ENCODE results near the gene SPINK7.
"Not testable (repeated sequence)": the region's sequence is repeated elsewhere in the genome, so short reads cannot be mapped to it uniquely, and the experiment has no call there.

The SPINK7 gene

DNA sequence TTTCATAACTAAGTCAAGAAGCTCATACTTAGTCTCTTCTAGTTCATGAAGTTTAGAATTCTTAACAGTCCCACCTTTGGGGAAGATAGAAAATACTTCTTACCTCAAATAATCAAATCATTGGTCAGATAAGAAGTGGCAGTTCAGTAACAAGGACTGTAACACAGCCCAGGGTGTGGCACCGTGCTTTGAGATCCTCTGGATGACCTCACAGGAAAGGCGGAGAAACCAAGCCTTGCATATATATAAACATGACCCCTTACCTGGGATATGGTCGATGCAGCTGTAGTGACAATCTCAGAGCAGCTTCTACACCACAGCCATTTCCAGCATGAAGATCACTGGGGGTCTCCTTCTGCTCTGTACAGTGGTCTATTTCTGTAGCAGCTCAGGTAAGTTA lies at the start of gene SPINK7:
TSS of gene SPINK7 (plus strand) at position 271 of the 400 bp plus-strand sequence. CDS start at position 332, 61 bp downstream.
- ATAC-seq: no peak
- Mint-ChIP-seq H3K27ac (peak within 1 kb of the TSS in 1 of 2 donors; percentile 13), H3K9me3 (peaks cover 13 to 17% of the 10 kb centered on the region in 2 donors), H3K27me3 (peaks cover 8% of the 10 kb centered on the region), H3K4me3 (no peak within 1 kb of the TSS), H3K4me1 (no peaks in the 10 kb centered on the region)
- DNase-seq: no peak

DNA sequence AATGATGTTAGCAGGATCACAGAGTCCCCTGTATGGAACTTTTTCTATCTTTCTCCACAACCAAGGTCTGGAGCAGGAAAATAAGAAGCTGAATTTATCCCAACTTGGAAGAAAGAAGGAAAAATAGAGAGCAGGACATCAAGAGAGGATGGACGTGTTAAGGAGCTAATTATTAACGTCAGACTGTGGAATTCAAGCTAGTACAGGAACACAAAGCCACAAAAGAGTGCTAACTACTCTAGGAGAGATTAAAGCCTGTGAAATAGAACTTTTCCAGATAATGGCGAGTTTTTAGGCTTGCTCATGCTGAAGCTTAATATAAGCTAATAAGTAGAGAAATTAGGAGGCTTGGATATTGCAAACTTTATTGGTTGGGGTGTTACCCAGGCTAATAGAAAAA lies 44.3 kb upstream of the SPINK7 start:
- H3K27ac Mint-ChIP-seq: no peak overlapping the region

GRCh38 chr5:148268566-148268965 lies 43.7 kb upstream of the SPINK7 start, which contains the start of gene SPINK13:
Gene SPINK13 (plus strand): TSS chr5:148268794. CDS start chr5:148270073, 1,279 bp downstream.
- Mint-ChIP-seq H3K27ac (no peak within 1 kb of the TSS), H3K9me3 (peaks cover 0 to 7% of the 10 kb centered on the region in 2 donors), H3K4me3 (no peak within 1 kb of the TSS), H3K27me3 (no peaks in the 10 kb centered on the region), H3K4me1 (no peaks in the 10 kb centered on the region)
- DNase-seq: no peak
- ATAC-seq: no peak

More for the DNA sequence above, 44.3 kb upstream of the SPINK7 start:
- H3K4me1 Mint-ChIP-seq: no peaks in the 10 kb centered on the region
- H3K9me3 Mint-ChIP-seq: peaks cover 0 to 7% of the 10 kb centered on the region in 2 donors
- H3K4me3 Mint-ChIP-seq: no peak overlapping the region
- no peak for ATAC-seq
- no peak for DNase-seq
- no peaks in the 10 kb centered on the region for H3K27me3 Mint-ChIP-seq

GRCh38 chr5:148275129-148275528 lies 37.1 kb upstream of the SPINK7 start:
- not testable (repeated sequence) for DNase-seq, H3K4me3 Mint-ChIP-seq, ATAC-seq, H3K27ac Mint-ChIP-seq, H3K4me1 Mint-ChIP-seq
- Mint-ChIP-seq H3K9me3 (peaks cover 11 to 43% of the 10 kb centered on the region in 2 donors), H3K27me3 (peaks cover 15% of the 10 kb centered on the region)

DNA sequence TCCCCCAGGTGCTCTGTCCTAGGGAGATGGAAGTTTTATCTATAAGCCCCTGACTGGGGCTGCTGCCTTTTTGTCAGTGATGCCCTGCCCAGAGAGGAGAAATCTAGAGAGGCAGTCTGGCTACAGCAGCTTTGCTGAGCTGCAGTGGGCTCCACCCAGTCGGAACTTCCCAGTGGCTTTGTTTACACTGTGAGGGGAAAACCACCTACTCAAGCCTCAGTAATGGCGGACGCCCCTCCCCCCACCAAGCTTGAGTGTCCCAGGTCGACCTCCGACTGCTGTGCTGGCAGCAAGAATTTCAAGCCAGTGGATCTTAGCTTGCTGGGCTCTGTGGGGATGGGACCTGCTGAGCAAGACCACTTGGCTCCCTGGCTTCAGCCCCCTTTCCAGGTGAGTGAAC lies 31.3 kb upstream of the SPINK7 start:
- H3K9me3 Mint-ChIP-seq: peaks cover 11 to 48% of the 10 kb centered on the region in 2 donors
- not testable (repeated sequence) for H3K27ac Mint-ChIP-seq

DNA sequence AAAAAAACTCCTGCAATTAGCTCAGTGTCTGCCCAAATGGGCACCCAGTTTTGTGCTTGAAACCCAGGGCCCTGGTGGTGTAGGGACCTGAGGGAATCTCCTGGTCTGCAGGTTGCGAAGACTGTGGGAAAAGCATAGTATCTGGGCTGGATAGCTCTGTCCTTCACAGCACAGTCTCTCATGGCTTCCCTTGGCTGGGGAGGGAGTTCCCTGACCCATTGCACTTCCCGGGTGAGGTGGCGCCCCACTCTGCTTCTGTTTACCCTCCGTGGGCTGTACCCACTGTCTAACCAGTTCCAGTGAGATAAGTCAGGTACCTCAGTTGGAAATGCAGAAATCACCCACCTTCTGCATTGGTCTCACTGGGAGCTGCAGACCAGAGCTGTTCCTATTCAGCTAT lies 30.9 kb upstream of the SPINK7 start:
- H3K4me3 Mint-ChIP-seq: peak overlapping the region in 1 of 2 donors; percentile 38
- H3K27ac Mint-ChIP-seq: peak overlapping the region in 1 of 2 donors; percentile 43
- not testable (repeated sequence) for H3K4me1 Mint-ChIP-seq

More for the DNA sequence above, 31.3 kb upstream of the SPINK7 start:
- Mint-ChIP-seq H3K27me3 (peaks cover 18% of the 10 kb centered on the region), H3K4me3 (peak overlapping the region in 1 of 2 donors; percentile 38)
- ATAC-seq, H3K4me1 Mint-ChIP-seq: not testable (repeated sequence)
- peak in 1 of 2 donors; percentile 36 for DNase-seq

DNA sequence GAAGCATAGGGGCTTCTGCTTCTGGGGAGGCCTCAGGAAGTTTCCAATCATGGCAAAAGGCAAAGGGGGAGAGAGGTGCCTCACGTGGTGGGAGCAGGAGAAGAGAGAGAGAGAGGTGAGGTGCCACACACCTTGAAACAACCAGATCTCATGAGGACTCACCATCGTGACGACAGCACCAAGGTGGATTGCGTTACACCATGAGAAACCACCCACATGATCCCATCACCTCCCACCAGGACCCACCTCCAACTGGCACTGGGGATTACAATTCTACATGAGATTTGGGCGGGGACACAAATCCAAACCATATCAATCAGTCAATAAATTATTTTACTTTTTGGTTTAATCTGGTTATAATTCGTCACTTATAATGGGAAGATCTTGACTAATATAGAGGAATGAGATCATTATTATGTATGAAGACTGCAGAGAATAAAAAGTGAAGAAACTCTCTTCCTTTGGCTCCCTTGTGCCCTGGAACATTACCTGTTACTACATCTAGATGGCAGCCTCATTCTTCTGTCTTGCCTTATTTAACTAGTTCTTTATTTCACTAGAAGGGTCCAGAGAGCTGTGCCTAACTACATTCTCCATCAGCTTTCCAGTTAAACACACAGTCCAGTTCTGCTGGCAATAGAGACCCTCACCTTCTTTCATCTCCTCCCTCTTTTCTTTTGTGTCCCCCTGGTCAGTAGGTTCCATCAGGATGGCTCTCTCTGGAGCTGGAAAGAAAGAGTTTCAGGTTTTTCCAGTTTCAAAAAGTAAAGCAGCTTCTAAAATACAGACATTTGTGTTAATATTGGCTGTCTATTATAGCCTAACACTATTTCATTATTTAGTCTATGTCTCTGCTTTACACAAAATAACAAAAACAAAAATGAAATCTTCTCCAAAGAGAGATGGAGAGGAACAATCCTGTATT lies 21.7 kb upstream of the SPINK7 start:
- Mint-ChIP-seq H3K4me3 (no peak overlapping the region), H3K27ac (peak overlapping the region; percentile 13 to 37), H3K27me3 (no peaks in the 10 kb centered on the region), H3K4me1 (no peaks in the 10 kb centered on the region), H3K9me3 (no peaks in the 10 kb centered on the region)
- DNase-seq: no peak
- ATAC-seq: no peak

More for the DNA sequence above, 30.9 kb upstream of the SPINK7 start:
- ATAC-seq, DNase-seq: not testable (repeated sequence)
- Mint-ChIP-seq H3K27me3 (peaks cover 18% of the 10 kb centered on the region), H3K9me3 (peaks cover 11 to 48% of the 10 kb centered on the region in 2 donors)

DNA sequence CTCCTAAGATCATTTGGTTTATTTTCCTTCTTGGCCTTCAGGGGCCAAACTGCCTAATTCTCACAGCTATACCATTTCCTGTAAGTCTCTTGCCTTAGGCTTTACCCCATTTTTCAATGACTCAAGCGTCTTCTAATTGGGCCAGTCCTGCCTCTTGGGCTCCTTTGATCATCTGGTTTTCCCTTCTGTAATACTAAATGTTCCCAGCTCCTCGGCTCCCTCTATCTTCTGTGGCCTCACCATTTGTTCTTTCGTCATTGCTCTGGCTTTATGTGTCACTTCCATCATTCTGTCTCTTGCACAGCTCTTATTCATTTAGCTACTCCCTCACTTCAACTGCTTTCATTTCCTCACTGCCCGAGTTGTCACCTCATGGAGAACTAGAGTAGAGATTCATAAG lies 14.5 kb upstream of the SPINK7 start:
- Mint-ChIP-seq H3K9me3 (no peaks in the 10 kb centered on the region), H3K27me3 (no peaks in the 10 kb centered on the region)
- no peak for ATAC-seq

GRCh38 chr5:148306446-148306845 lies 5.8 kb upstream of the SPINK7 start:
- Mint-ChIP-seq H3K27me3 (peaks cover 8% of the 10 kb centered on the region), H3K4me3 (no peak overlapping the region), H3K27ac (no peak overlapping the region), H3K4me1 (no peaks in the 10 kb centered on the region), H3K9me3 (peaks cover 13 to 17% of the 10 kb centered on the region in 2 donors)
- ATAC-seq: no peak
- DNase-seq: no peak

More for the DNA sequence above, 14.5 kb upstream of the SPINK7 start:
- no peak for DNase-seq
- Mint-ChIP-seq H3K4me1 (no peaks in the 10 kb centered on the region), H3K27ac (no peak overlapping the region), H3K4me3 (no peak overlapping the region)

GRCh38 chr5:148309019-148309418 lies 3.2 kb upstream of the SPINK7 start:
- no peaks in the 10 kb centered on the region for H3K4me1 Mint-ChIP-seq
- peaks cover 13 to 17% of the 10 kb centered on the region in 2 donors for H3K9me3 Mint-ChIP-seq
- no peak overlapping the region for H3K4me3 Mint-ChIP-seq
- ATAC-seq (no peak), DNase-seq (no peak)
- H3K27me3 Mint-ChIP-seq: peaks cover 8% of the 10 kb centered on the region
- no peak overlapping the region for H3K27ac Mint-ChIP-seq

GRCh38 chr5:148309746-148310145 lies 2.5 kb upstream of the SPINK7 start:
- Mint-ChIP-seq H3K9me3 (peaks cover 13 to 17% of the 10 kb centered on the region in 2 donors), H3K27ac (no peak overlapping the region), H3K4me3 (no peak overlapping the region), H3K4me1 (no peaks in the 10 kb centered on the region), H3K27me3 (peaks cover 8% of the 10 kb centered on the region)
- ATAC-seq (no peak), DNase-seq (no peak)

- Mint-ChIP-seq H3K4me3 (no peak overlapping the region), H3K27ac (no peak overlapping the region), H3K27me3 (peaks cover 8% of the 10 kb centered on the region), H3K4me1 (no peaks in the 10 kb centered on the region), H3K9me3 (peaks cover 13 to 17% of the 10 kb centered on the region in 2 donors)
- ATAC-seq (no peak), DNase-seq (no peak)
These were observed 739 bp upstream of the SPINK7 start for GRCh38 chr5:148311484-148311883.

DNA sequence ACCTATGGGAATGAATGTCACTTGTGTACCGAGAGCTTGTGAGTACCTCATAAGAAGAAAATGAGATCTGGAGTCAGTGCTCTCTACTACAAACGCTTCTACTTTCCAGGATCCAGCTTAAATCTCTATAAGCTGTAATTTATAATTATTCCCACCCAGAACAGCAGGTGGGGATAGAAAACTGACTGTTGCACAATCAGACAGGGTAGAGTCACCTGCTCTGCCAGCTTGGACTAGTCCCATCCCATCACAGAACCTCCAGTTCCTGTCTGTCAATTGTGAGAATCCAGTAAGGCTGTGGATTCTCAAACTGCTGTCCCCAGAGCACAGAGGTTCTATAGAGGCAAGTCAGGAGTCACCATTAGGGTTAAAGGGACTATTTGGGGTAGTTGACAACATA lies 2.0 kb downstream of the SPINK7 start:
- H3K9me3 Mint-ChIP-seq: peaks cover 6 to 8% of the 10 kb centered on the region in 2 donors
- no peaks in the 10 kb centered on the region for H3K4me1 Mint-ChIP-seq
- no peak overlapping the region for H3K27ac Mint-ChIP-seq
- DNase-seq (no peak), ATAC-seq (no peak)
- H3K4me3 Mint-ChIP-seq: no peak overlapping the region
- H3K27me3 Mint-ChIP-seq: peaks cover under 1% of the 10 kb centered on the region

DNA sequence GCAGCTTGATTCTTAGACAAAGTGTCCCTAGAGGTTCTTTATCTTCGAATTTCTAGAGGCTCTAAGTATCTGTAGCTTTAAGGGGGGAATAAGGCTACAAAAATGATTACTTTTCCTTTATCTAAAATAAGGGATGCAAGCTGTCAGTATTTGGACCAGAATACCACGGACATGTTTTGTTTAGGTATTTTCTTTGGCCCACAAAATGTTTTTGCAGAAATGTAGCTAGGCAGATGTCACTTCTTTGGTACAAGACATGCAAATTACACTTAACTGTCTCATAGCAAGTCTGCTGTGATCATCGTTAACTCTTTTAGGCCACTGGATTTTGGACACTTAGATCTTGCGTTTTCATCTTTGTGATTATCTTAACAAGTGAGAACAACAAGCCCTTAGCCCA lies 2.5 kb downstream of the SPINK7 start:
- Mint-ChIP-seq H3K27ac (no peak overlapping the region), H3K27me3 (no peaks in the 10 kb centered on the region), H3K4me3 (no peak overlapping the region), H3K4me1 (peaks cover 2% of the 10 kb centered on the region), H3K9me3 (peaks cover 1 to 3% of the 10 kb centered on the region in 2 donors)
- ATAC-seq: no peak
- DNase-seq: no peak

GRCh38 chr5:148320011-148320963 lies 8.1 kb downstream of the SPINK7 start:
- not testable (repeated sequence) for ATAC-seq

More at GRCh38 chr5:148320011-148320963, 8.1 kb downstream of the SPINK7 start:
- peak; percentile 4 to 8 for DNase-seq
- not testable (repeated sequence) for H3K27me3 Mint-ChIP-seq, H3K9me3 Mint-ChIP-seq, H3K4me1 Mint-ChIP-seq
- peak overlapping the region; percentile 80 to 90 for H3K4me3 Mint-ChIP-seq
- H3K27ac Mint-ChIP-seq: peak overlapping the region in 1 of 2 donors; percentile 93
